ENCODE results near the gene TMUB2. TPM values are rescaled to one million over a fixed set of nuclear protein-coding genes. Genes with fewer than 3 reads are reported as not detected.
A peak's percentile ranks its signal among the peaks of the same experiment; 100 is the strongest.

Gene TMUB2
- total and polyA plus RNA-seq, 9 of the 15 experiments (the other 6 are each of a cell fraction or from before 2014, with no cell fraction given): 4.1 to 29.8 (median 16.3) TPM

GRCh38 chr17:44202756-44203155 lies 16.0 kb downstream of the TMUB2 start (continued):
- TF ChIP-seq ZNF395 (CRISPR knock-in tag; IDR thresholded peaks at IDR 0.05): no peak
- TF ChIP-seq LEF1 (IDR thresholded peaks at IDR 0.05): no peak
- no peak for TF ChIP-seq PML (IDR thresholded peaks at IDR 0.05; ENCODE audit: low read length)

GRCh38 chr17:44203731-44204440 lies 17.1 kb downstream of the TMUB2 start:
- 26% methylated on average over 9 of the region's 9 CpGs for WGBS (ENCODE audit: insufficient coverage, low coverage, missing lambda C conversion rate)
- FAIRE-seq (peak; percentile 67), DNase-seq (ENCODE audit: extremely low read depth in 1 of 4, low spot score in 3 of 4) (peak; percentile 41 to 77 (median 55)), ATAC-seq (peak; percentile 8; the same call in 2 of the 3 replicates)
- ChIA-PET CTCF (ENCODE audit: low intra/inter-chr PET ratio) (interaction anchor here (1.5 kb wide), 1 partner anchor 127 kb away, joined by 4 read pairs; no protein-coding TSS in a partner anchor), POLR2A (interaction anchor here (0.6 to 2.3 kb wide), 7 partner anchors 10 to 172 kb away, joined by 3 to 11 read pairs (median 4); partner anchors contain the start of gene TMUB2)
- peak overlapping the region; percentile 22; the same call in 1 of the 2 replicates for H3K4me2 ChIP-seq (ENCODE audit: insufficient read depth, low read length)
- no peaks in the 10 kb centered on the region for H3K27me3 ChIP-seq (ENCODE audit: control insufficient read depth in 2 of 2, insufficient read depth in 2 of 2, low read length in 2 of 2)
- H3K4me1 ChIP-seq (replicated peaks in 1 of 2; ENCODE audit: control insufficient read depth in 2 of 2, insufficient read depth in 2 of 2, low read length in 2 of 2): peaks cover 30 to 31% of the 10 kb centered on the region in 2 experiments
- H4K20me1 ChIP-seq (replicated peaks; ENCODE audit: control insufficient read depth, insufficient read depth, low read length): no peaks in the 10 kb centered on the region; the same call in 1 of the 2 replicates
- H3K9ac ChIP-seq (ENCODE audit: insufficient read depth in 1 of 2, low read depth in 2 of 2, low read length in 2 of 2): no peak overlapping the region
- H3K4me3 ChIP-seq: no peak overlapping the region
- no TSS peak for BruUV-seq (replicated peaks)
- peaks cover 2% of the 10 kb centered on the region; the same call in 2 of the 3 replicates for H3K79me2 ChIP-seq (ENCODE audit: control insufficient read depth, insufficient read depth, low read length)
- peak overlapping the region; percentile 14; the same call in 1 of the 3 replicates for H3K27ac ChIP-seq (ENCODE audit: extremely low read depth, low read depth, low read length)
- no peak overlapping the region for H2AFZ ChIP-seq (ENCODE audit: low read depth, low read length)
- H3K9me3 ChIP-seq (replicated peaks; ENCODE audit: control insufficient read depth, insufficient read depth, low read depth, low read length): no peaks in the 10 kb centered on the region
- in situ Hi-C loops (cut with MboI): loop anchor here (5.0 kb wide), 1 partner anchor 313 kb away; no protein-coding TSS in a partner anchor
- no peaks in the 10 kb centered on the region for H3K9me1 ChIP-seq (ENCODE audit: control insufficient read depth, insufficient read depth, low read length)
- intact Hi-C loops (cut with micrococcal nuclease): no loop called here
- peaks cover 24% of the 10 kb centered on the region for H3K36me3 ChIP-seq (ENCODE audit: control insufficient read depth, insufficient read depth, low read length)
- TF ChIP-seq ZEB2 (IDR thresholded peaks at IDR 0.05) (0 out of 2 replicates have a peak, but pooled peaks have one; percentile 9), ZNF398 (CRISPR knock-in tag; IDR thresholded peaks at IDR 0.05) (no peak), SMAD2 (IDR thresholded peaks at IDR 0.05; ENCODE audit: low read depth, low read length) (no peak)

Data from K562 (cell line).